Skin epidermis (tissue), 12 donors: ENCODE data around the gene MACROD2.

Source experiments
- H3K27ac ChIP-seq, 21 experiments: fragments of 200-600 bp; sonication (generic) in 11 of 21; one replicate each; pipeline ENCODE4 v1.5.0; 2020; ENCODE audit warnings: mild to moderate bottlenecking in 3 of 21, inconsistent platforms in 2 of 21, moderate library complexity in 2 of 21
- H3K4me3 ChIP-seq, 7 experiments: fragments of 200-600 bp; sonication (generic) in 2 of 7; one replicate each; pipeline ENCODE4 v1.5.0; 2020; ENCODE audit warnings: inconsistent platforms in 2 of 7, mild to moderate bottlenecking in 2 of 7, moderate library complexity in 1 of 7

Gene MACROD2

GRCh38 chr20:14055127-14055742 is 59.9 kb downstream of the MACROD2 start:
- Histone ChIP-seq H3K4me3 (no peak overlapping the region), H3K27ac (no peak overlapping the region)

GRCh38 chr20:14062171-14062570 is 66.9 kb downstream of the MACROD2 start:
- H3K27ac ChIP-seq = no peak overlapping the region
- no peak overlapping the region for H3K4me3 ChIP-seq

DNA sequence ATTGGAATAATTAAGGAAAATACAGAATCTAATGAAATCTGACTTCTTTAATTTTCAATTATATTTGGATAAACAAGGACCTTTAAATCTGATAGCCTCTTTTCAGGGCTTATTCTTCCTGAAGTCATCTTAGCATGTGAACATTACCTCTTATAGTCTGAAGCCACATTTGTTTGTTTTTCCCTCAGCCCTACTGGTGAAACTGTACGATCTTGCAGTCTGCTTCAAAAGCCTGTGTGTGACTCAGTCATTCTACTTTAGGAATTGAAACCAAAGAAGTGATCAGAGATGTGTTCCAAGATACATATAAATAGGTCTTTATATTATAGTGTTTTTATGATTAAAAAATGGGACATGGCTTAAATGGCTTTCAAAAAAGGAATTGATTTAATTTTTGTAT is 67.5 kb downstream of the MACROD2 start:
- H3K27ac ChIP-seq = no peak overlapping the region
- no peak overlapping the region for H3K4me3 ChIP-seq

GRCh38 chr20:14064333-14064732 is 69.0 kb downstream of the MACROD2 start:
- H3K27ac ChIP-seq = no peak overlapping the region

DNA sequence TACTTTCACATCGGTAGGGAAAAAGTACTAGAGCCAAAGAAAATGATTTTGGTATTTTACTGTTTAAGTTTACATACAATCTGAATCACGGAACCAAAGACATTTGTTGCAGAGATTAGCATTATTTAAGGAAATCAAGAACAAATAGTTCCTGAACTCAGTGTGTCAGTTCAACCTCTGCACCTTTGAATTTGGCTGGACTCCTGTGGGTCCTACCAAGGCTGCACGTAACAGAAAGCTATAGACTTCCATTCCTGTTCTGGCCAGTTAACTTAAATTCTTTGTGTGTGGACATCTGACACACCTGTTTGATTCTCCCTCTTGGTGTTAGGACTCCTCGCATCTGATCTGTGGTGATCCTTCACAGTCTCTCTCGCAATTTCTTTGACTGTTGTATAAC is 69.6 kb downstream of the MACROD2 start:
- H3K4me3 ChIP-seq = no peak overlapping the region
- no peak overlapping the region for H3K27ac ChIP-seq

More at GRCh38 chr20:14064333-14064732, 69.0 kb downstream of the MACROD2 start:
- H3K4me3 ChIP-seq = no peak overlapping the region

DNA sequence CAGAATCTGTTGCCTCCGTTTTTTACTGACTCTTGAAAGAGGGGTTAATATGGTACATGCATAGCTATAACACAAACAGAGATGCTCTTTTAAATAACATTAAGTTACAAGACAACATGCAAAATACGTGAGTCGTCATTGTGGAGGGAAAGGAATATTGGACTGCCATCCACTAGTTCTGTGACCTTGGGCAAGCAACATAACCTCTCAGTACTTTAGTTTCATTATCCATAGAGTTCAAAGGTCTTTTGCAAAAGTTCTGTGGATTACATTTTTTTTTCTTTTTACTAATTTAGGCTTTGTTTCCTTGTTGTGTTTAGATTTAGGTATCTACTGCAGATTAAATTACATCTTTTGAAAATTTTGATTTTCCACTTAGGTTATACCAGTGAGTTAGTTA is 70.5 kb downstream of the MACROD2 start:
- Histone ChIP-seq H3K4me3 (no peak overlapping the region), H3K27ac (no peak overlapping the region)

DNA sequence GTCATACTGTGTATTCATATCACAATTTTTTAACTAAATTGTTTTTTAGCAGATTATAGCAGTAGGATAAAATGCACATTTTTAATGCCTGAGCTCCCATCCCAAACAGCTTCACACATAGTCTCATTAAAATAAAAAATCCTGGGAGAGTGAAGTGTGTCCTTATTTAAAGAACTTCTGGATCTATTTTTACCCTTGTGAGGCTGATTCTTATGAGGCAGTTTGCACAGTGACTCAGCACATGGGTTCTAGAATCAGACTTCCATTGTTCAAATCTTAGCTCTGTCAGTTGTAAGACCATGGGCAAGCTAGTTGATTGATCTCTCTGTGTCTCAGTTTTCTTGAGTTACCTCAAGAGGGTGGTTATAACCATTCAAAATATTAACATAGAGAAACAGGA is 72.3 kb downstream of the MACROD2 start:
- Histone ChIP-seq H3K27ac (no peak overlapping the region), H3K4me3 (no peak overlapping the region)

DNA sequence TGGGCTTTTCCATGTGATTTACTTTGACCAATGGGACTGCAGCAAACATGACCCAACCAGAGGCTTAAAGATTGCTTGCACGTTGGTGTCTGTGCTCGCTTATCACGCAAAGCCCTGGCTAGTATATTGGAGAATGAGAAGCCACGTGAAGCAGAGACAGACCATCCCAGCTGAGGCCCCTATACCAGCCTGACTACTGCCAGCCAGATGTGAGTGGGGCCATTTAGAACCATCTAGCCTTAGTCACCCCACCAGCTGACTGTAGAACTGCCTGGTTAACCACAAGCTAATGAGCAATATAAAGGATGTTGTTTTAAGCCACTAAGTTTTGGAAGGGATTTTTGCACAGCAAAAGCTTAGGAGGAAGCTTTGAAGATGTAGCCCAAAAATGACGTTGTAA is 74.5 kb downstream of the MACROD2 start:
- Histone ChIP-seq H3K4me3 (no peak overlapping the region), H3K27ac (no peak overlapping the region)

DNA sequence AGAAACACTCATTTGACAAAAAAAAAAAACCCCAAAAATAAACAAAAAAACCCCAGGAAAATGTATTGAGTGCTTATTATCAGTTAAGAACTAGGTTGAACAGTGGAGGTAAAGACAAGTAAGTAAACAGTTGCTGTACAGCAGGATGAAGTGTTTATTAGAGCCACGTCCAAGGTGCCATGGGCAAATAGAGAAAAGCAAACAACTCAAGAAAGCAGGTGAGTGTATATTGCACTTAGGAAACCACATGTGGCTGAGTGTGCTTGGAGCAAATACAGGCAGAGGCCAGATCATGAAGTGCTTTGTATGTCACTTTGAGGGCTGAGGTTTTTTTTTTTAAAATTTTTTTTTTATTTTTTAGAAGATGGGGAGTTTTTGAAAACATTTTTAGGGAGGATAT is 98.3 kb downstream of the MACROD2 start:
- Histone ChIP-seq H3K4me3 (no peak overlapping the region), H3K27ac (no peak overlapping the region)

DNA sequence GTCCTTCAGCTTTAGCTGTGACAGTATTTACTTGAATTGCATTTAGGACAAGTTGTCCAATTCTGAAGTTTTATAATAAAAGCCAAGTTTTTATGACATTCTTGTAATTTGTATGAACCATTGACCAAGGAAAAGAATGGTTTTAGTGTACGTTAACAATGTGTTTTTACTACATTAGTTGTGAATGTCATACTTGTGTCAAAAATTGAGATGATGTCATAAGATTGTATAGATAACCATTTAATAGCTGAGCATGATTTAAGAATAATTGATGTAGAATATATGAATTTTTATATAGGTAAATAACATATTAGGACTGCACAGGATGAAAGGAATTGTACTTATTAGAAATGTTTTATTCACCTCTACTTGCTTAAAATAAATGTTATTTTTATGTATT is 102.9 kb downstream of the MACROD2 start:
- Histone ChIP-seq H3K4me3 (no peak overlapping the region), H3K27ac (no peak overlapping the region)

- Histone ChIP-seq H3K27ac (no peak overlapping the region), H3K4me3 (no peak overlapping the region)
Observed at GRCh38 chr20:14113416-14113815, 118.1 kb downstream of the MACROD2 start.

DNA sequence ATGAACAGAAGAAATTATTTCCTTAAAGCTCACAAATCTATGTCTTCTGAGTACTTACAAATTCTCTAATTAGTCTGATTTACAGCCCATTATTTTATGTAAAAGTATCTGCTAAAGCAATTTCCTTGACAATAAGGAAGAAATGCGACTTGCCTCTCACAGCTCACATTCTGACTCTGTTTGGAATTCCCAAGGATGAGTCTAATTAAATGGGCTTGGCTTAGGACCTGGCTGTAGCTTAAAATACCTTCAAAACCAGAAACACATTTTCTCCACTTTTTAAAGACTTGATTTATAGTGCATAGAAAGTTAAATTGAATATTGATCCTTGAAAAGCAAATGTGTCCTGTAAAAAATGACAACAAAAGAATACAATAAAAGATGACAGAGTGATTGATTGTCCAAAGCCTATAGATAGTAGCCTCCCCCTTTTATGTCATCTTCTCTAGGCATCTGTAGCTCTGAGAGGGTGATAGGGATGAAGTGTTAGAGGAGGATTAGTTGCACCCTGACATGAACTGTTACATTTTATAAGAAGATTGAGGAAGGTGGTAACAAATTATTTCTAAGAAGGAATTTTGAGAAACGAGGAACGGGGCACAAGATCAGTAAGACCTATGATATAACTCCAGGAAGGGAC is 118.9 kb downstream of the MACROD2 start:
- Histone ChIP-seq H3K27ac (no peak overlapping the region), H3K4me3 (no peak overlapping the region)

GRCh38 chr20:14116037-14116436 is 120.7 kb downstream of the MACROD2 start:
- Histone ChIP-seq H3K27ac (no peak overlapping the region), H3K4me3 (no peak overlapping the region)

DNA sequence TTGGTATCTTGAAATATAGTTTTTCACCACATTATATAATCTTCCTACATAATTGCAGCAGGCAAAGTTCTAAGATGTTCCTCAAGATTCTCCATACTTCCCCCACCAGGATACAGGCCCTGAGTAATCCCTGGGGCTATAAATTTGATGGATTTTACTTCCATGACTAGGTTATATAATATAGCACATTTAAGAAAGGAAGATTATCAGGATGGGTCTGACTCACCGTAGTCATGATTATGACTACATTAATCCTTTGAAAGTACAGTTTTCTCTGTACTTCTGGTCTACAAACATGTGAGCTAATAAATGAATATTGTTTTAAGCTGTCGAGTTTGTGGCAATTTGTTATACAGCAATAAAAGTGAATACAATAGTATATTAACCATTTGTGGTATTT is 122.5 kb downstream of the MACROD2 start:
- Histone ChIP-seq H3K4me3 (no peak overlapping the region), H3K27ac (no peak overlapping the region)

DNA sequence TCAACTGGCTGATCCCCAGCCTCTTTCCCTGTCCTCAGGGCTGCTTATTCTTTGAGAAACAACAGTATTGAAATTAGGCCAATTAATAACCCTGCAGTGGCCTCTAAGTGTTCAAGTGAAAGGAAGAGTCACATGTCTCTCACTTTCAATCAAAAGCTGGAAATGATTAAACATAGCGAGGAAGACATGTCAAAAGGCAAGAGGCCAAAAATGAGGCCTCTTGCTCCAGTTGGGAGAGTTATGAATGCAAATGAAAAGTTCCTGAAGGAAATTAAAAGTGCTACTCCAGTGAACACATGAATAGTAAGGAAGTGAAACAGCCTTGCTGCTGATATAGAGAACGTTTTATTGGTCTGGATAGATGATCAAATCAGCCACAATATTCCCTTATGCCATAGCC is 131.5 kb downstream of the MACROD2 start:
- H3K27ac ChIP-seq = no peak overlapping the region
- no peak overlapping the region for H3K4me3 ChIP-seq

- H3K4me3 ChIP-seq = no peak overlapping the region
- no peak overlapping the region for H3K27ac ChIP-seq
Observed at GRCh38 chr20:14127514-14128223, 132.4 kb downstream of the MACROD2 start.

- Histone ChIP-seq H3K27ac (no peak overlapping the region), H3K4me3 (no peak overlapping the region)
Observed at GRCh38 chr20:14134004-14134403, 138.7 kb downstream of the MACROD2 start.

DNA sequence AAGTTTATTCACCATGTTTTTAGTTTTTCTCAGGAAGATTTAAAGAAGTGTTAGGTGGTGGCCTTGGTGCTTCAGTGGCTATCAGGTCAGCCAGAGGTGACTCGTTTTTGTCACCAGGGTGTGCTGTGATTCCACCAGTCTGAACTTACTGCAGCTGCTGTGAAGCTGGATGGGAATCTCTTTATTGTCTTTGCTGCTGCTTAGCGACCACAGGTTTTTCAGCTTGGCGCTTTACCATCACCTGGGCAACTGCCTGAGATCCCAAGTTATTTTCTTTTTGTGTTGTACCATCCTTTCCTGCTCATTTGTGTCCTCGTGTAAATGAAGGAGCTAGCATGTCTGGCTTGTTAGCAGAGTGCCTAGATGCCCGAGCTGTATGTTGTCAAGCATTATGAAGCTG is 146.9 kb downstream of the MACROD2 start:
- no peak overlapping the region for H3K27ac ChIP-seq
- H3K4me3 ChIP-seq = no peak overlapping the region

DNA sequence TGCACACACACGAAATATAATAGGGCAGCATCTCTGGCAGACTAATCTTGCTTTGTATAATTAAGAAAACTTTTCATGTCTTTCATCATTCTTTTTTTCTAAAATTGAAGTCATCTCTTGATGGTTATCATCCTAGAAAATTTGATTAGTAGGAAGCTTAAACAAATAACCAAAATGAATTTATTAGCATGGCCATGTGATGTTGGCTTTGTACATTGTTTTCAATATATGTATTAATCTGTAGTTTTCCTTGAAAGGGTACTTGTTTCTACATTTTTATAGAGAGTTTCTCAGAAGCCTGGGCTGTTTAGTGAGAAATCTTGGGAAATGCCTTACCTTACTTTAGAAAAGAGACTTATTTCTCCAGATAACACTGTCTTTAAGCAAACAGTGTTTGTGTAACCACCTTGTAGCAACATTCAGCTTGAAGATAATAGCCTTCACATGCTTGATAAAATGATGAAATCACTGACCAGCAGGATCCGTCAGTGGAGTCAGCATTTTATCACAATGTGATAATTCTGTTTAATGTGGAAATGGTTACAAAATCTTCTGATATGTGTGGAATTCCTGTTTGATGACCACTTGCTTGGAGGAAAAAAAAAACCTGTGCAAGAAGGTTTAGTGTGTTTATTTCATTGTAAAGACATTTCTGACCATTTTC is 147.8 kb downstream of the MACROD2 start:
- no peak overlapping the region for H3K27ac ChIP-seq
- H3K4me3 ChIP-seq = no peak overlapping the region

GRCh38 chr20:14148042-14148441 is 152.7 kb downstream of the MACROD2 start:
- H3K27ac ChIP-seq = no peak overlapping the region
- no peak overlapping the region for H3K4me3 ChIP-seq

DNA sequence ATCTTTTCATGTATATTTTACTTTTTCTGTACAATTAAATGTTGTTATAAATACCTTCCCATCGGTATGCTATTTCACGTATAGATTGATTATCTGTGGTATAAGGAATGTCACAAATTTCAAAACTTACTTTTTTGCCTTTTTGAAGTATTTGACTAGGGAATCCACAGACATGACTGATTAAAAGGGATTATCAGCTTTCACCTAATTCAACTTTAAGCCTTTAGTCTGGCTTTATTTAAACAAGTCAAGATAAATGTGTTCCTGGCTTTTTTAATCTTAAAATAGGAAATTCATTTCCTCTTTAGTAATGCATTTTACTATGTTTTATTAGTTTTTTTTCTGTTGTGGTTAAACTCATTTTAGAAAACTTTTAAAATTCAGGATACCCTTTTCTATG is 160.0 kb downstream of the MACROD2 start:
- Histone ChIP-seq H3K27ac (no peak overlapping the region), H3K4me3 (no peak overlapping the region)
